Astrocyte (in vitro differentiated cells and primary cell): ENCODE measurements around the gene OVOL2.
"Not testable (repeated sequence)": the region's sequence is repeated elsewhere in the genome, so short reads cannot be mapped to it uniquely, and the experiment has no call there.

Source experiments
- CTCF ChIP-seq: IDR thresholded peaks from 2 replicates; pipeline ENCODE4 v1.5.1; 2011; ENCODE audit warnings: low read depth, mild to moderate bottlenecking, inconsistent platforms, low read length, moderate library complexity; ENCODE audit not compliant: insufficient read depth
- EZH2 ChIP-seq: IDR thresholded peaks from 2 replicates; pipeline ENCODE4 v1.6.1; 2012; ENCODE audit warnings: mild to moderate bottlenecking, low read length, inconsistent platforms; ENCODE audit not compliant: insufficient read depth

- not testable (repeated sequence) for TF ChIP-seq CTCF, EZH2
Measured at GRCh38 chr20:18027011-18027410, 30.7 kb downstream of the OVOL2 start.
